GM18502 (cell line): ENCODE measurements around the gene CACNA1B.
"Not testable (repeated sequence)": the region's sequence is repeated elsewhere in the genome, so short reads cannot be mapped to it uniquely, and the experiment has no call there.

Experiments used
- ATAC-seq: cut with Tn5 transposase; IDR thresholded peaks from one replicate; pipeline ENCODE4 v1.9.1; 2021; ENCODE audit warnings: mild to moderate bottlenecking; ENCODE audit not compliant: unreplicated experiment, poor library complexity

The CACNA1B gene

GRCh38 chr9:138103111-138103848 lies 225.7 kb downstream of the CACNA1B start:
- ATAC-seq = no peak

GRCh38 chr9:138103849-138104206 lies 226.2 kb downstream of the CACNA1B start:
- ATAC-seq = no peak

- ATAC-seq = no peak
Observed at GRCh38 chr9:138104251-138105122, 226.9 kb downstream of the CACNA1B start.

GRCh38 chr9:138105123-138105415 lies 227.5 kb downstream of the CACNA1B start:
- ATAC-seq = no peak

GRCh38 chr9:138105561-138106505 lies 228.3 kb downstream of the CACNA1B start:
- no peak for ATAC-seq

- not testable (repeated sequence) for ATAC-seq
Observed at GRCh38 chr9:138107039-138107438, 229.5 kb downstream of the CACNA1B start.

GRCh38 chr9:138111607-138112006 lies 234.0 kb downstream of the CACNA1B start:
- ATAC-seq = no peak

- no peak for ATAC-seq
Observed at GRCh38 chr9:138112090-138112748, 234.6 kb downstream of the CACNA1B start.

- no peak for ATAC-seq
Observed at GRCh38 chr9:138112791-138113600, 235.4 kb downstream of the CACNA1B start.

- ATAC-seq = not testable (repeated sequence)
Observed at GRCh38 chr9:138113701-138114325, 236.2 kb downstream of the CACNA1B start.

- ATAC-seq = no peak
Observed at GRCh38 chr9:138114501-138115245, 237.1 kb downstream of the CACNA1B start.

GRCh38 chr9:138115506-138115905 lies 237.9 kb downstream of the CACNA1B start:
- no peak for ATAC-seq

GRCh38 chr9:138116521-138116920 lies 238.9 kb downstream of the CACNA1B start:
- no peak for ATAC-seq

GRCh38 chr9:138117101-138117750 lies 239.6 kb downstream of the CACNA1B start:
- no peak for ATAC-seq

GRCh38 chr9:138117836-138118235 lies 240.3 kb downstream of the CACNA1B start:
- ATAC-seq = no peak

GRCh38 chr9:138118601-138119071 lies 241.1 kb downstream of the CACNA1B start:
- ATAC-seq = no peak

GRCh38 chr9:138119202-138120027 lies 241.8 kb downstream of the CACNA1B start:
- ATAC-seq = no peak
